ENCODE data around the gene GAREM2.
"Not testable (repeated sequence)": the region's sequence is repeated elsewhere in the genome, so short reads cannot be mapped to it uniquely, and the experiment has no call there.

DNA sequence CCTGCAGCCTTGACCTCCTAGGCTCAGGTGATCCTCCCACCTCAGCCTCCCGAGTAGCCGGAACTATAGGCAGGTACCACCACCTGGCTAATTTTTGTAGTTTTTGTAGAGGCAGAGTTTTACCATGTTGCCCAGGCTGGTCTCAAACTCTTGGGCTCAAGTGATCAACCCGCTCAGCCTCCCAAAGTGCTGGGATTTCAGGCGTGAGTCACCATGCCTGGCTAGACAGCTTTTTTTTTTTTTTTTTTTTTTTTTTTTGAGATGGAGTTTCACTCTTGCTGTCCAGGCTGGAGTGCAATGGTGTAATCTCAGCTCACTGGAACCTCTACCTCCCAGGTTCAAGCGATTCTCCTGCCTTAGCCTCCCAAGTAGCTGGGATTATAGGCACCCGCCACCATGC is 6.3 kb upstream of the GAREM2 start:
- TF ChIP-seq CTCF (IDR thresholded peaks at IDR 0.05; ENCODE audit: low read length); EZH2 (IDR thresholded peaks at IDR 0.05; ENCODE audit: borderline replicate concordance, low read length): not testable (repeated sequence)
